Stimulated activated CD8-positive, alpha-beta memory T cell treated with anti-CD3 and anti-CD28 coated beads, Interleukin-7, amount 100 ng/mL, for 48 hours (primary cell): Measurements from ENCODE around the gene PKM.
A peak's percentile ranks its signal among the peaks of the same experiment; 100 is the strongest.

Source experiments
- DNase-seq, 2 donors: peaks; one replicate each; pipeline ENCODE4 v3.0.0-alpha.2; 2020; ENCODE audit warnings: low read depth in 1 of 2; ENCODE audit errors: extremely low read depth in 1 of 2

The PKM gene

GRCh38 chr15:72161361-72162132 is 69.4 kb downstream of the PKM start:
- no peak for DNase-seq

GRCh38 chr15:72160696-72161245 is 70.2 kb downstream of the PKM start:
- no peak for DNase-seq

GRCh38 chr15:72156928-72157327 is 74.1 kb downstream of the PKM start:
- DNase-seq: no peak

- DNase-seq: peak; percentile 32 to 57
Measured at GRCh38 chr15:72155635-72156616, 75.1 kb downstream of the PKM start.

GRCh38 chr15:72155003-72155621 is 75.9 kb downstream of the PKM start:
- no peak for DNase-seq

- no peak for DNase-seq
Measured at GRCh38 chr15:72154316-72154715, 76.7 kb downstream of the PKM start.

GRCh38 chr15:72153269-72154000 is 77.6 kb downstream of the PKM start:
- no peak for DNase-seq
